Left ventricle myocardium inferior (tissue), 1 donor: Measurements from ENCODE around the gene DET1. TPM values are rescaled to one million over a fixed set of nuclear protein-coding genes. Genes with fewer than 3 reads are reported as not detected.

Experiments used
- DNase-seq: peaks from one replicate; pipeline ENCODE4 v3.0.0-alpha.2; 2020
- H3K27ac ChIP-seq: fragments of 200-600 bp; replicated peaks from 2 replicates; pipeline ENCODE4 v1.8.0; 2021
- H3K27me3 ChIP-seq: fragments of 200-600 bp; 2 replicates; pipeline ENCODE4 v1.8.0; 2021; ENCODE audit warnings: low read depth
- H3K36me3 ChIP-seq: fragments of 200-600 bp; 2 replicates; pipeline ENCODE4 v1.8.0; 2021
- H3K4me1 ChIP-seq: fragments of 200-600 bp; 2 replicates; pipeline ENCODE4 v1.8.0; 2021
- H3K4me3 ChIP-seq: fragments of 200-600 bp; 2 replicates; pipeline ENCODE4 v1.8.0; 2021; ENCODE audit warnings: mild to moderate bottlenecking, moderate library complexity
- H3K9me3 ChIP-seq: fragments of 200-600 bp; replicated peaks from 2 replicates; pipeline ENCODE4 v1.8.0; 2021
- intact Hi-C: fragments of 100-400 bp; cut with micrococcal nuclease; formaldehyde crosslinking; loops from one replicate; pipeline ENCODE4 v1.11.0; 2022
- total RNA-seq: library from RNA; stranded (reverse); fragmentation: NEBNext Ultra II Directional; extraction: Animal tissue kit (Norgen Biotek cat#: 25700); gene quantifications from one replicate; pipeline ENCODE4 v1.2.1, GENCODE V29; 2021
- TF ChIP-seq, protein P1 (sequence below): fragments of 200-600 bp; IDR thresholded peaks from 2 replicates; pipeline ENCODE4 v1.8.0; 2021; ENCODE audit warnings: antibody characterized with exemption, mild to moderate bottlenecking, borderline replicate concordance
- donor health status: DM: no; HTN: yes; CAD: no; lungs with severe emphysema.

Gene DET1
- total RNA-seq, 1 donor from 2014 or later = 5.5 TPM

DNA sequence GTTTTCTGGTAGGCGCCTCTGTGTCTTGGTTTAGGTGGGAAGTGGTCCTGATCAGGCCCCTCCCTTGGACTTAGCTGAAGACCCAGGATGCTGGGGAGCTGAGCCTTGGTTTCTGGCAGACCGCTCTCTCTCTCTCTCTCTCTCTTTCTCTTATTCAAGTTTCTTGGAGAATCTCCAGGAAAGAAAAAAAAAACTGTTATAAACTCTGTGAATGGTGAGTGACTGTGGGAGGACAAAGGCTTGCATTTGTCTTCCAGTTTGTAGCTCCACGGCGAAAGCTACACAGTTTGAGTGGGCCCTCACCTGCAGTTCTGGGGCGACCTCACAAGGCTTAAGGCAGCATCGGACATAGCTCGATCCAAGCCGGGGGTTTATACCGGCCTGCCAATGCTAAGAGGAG lies 7.5 kb downstream of the DET1 start:
- TF ChIP-seq, protein P1, sequence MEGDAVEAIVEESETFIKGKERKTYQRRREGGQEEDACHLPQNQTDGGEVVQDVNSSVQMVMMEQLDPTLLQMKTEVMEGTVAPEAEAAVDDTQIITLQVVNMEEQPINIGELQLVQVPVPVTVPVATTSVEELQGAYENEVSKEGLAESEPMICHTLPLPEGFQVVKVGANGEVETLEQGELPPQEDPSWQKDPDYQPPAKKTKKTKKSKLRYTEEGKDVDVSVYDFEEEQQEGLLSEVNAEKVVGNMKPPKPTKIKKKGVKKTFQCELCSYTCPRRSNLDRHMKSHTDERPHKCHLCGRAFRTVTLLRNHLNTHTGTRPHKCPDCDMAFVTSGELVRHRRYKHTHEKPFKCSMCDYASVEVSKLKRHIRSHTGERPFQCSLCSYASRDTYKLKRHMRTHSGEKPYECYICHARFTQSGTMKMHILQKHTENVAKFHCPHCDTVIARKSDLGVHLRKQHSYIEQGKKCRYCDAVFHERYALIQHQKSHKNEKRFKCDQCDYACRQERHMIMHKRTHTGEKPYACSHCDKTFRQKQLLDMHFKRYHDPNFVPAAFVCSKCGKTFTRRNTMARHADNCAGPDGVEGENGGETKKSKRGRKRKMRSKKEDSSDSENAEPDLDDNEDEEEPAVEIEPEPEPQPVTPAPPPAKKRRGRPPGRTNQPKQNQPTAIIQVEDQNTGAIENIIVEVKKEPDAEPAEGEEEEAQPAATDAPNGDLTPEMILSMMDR = no peak
- H3K9me3 ChIP-seq = peaks cover 12% of the 10 kb centered on the region
- H3K4me1 ChIP-seq = peaks cover 44% of the 10 kb centered on the region
- no peak for DNase-seq
- H3K27ac ChIP-seq = peak overlapping the region; percentile 41
- no peaks in the 10 kb centered on the region for H3K36me3 ChIP-seq
- no peaks in the 10 kb centered on the region for H3K27me3 ChIP-seq
- no peak overlapping the region for H3K4me3 ChIP-seq
- intact Hi-C loops = no loop called here

GRCh38 chr15:88537591-88538317 lies 8.7 kb downstream of the DET1 start:
- DNase-seq = no peak
- H3K4me1 ChIP-seq = peaks cover 32% of the 10 kb centered on the region
- intact Hi-C loops = no loop called here
- H3K36me3 ChIP-seq = no peaks in the 10 kb centered on the region
- H3K27me3 ChIP-seq = no peaks in the 10 kb centered on the region
- H3K4me3 ChIP-seq = no peak overlapping the region
- H3K27ac ChIP-seq = no peak overlapping the region
- TF ChIP-seq, protein P1 = no peak
- H3K9me3 ChIP-seq = peaks cover 12% of the 10 kb centered on the region

DNA sequence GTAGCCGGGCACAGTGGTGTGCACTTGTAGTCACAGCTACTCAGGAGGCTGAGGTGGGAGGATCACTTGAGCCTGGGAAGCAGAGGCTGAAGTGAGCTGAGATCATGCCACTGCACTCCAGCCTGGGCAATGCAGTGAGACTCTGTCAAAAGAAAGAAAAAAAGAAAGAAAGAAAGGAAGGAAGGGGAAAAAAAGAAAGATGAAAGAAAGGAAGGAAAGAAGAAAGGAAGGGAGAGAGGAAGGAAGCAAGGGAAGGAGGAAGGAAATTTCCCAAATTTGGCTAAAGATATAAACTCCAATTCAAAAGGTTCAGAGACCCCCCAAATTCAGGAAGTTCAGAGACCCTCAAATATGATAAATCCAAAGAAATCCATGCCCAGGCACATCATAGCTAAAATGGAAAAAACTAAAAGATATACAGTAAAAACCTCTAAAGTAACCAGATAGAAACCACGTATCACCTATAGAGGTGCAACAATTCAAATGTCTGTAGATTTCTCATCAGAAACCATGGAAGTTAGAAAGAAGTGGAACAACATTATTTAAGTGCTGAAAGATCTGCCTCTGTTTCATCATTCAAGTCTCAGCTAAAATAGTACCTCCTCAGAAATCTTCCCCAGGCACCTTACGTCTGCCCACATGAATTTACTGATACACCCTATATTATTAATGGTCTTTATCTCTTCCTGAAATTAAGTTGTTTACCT lies 10.7 kb downstream of the DET1 start:
- no peak for DNase-seq
- Histone ChIP-seq H3K27me3 (no peaks in the 10 kb centered on the region), H3K27ac (peak overlapping the region; percentile 45), H3K4me3 (no peak overlapping the region), H3K4me1 (peaks cover 19% of the 10 kb centered on the region), H3K9me3 (peaks cover 12% of the 10 kb centered on the region), H3K36me3 (peaks cover 12% of the 10 kb centered on the region)
- TF ChIP-seq, protein P1 = no peak
- intact Hi-C loops = no loop called here

DNA sequence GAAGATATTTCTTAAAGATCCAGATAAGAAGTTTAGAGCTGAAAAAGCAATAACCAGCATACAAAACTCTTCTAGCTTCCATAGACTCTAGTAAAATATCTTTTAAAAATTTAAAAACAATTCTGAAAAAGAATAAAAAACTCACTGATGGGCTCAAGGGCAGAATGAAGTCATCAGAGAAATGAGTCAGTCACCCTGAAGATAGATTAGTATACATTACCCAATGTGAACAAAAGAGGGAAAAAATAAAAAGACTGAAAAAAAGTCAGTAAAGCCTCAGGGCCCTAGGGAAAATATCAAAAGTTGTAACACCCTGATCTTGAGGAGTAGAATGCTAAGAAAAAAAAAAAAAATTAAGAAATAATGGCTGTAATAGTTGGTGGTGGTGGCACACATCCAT lies 11.4 kb downstream of the DET1 start:
- Histone ChIP-seq H3K4me3 (no peak overlapping the region), H3K27ac (peak overlapping the region; percentile 47)
- intact Hi-C loops = no loop called here

DNA sequence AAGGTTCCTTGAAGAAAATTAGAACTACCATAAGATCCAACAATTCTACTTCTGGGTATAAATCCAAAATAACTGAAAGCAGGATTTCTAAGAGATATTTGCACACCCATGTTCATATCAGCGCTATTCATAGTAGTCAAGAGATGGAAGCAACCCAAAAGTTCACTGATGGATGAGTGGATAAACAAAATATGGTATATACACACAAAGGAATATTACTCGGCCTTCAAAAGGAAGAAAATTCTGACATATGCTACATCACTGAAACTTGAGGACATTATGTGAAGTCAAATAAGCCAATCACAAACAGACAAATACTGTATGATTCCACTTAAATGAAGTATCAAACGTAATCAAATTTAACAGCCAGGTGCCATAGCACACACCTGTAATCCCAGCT lies 13.1 kb downstream of the DET1 start:
- TF ChIP-seq, protein P1 = no peak
- H3K4me1 ChIP-seq = peaks cover 24% of the 10 kb centered on the region
- intact Hi-C loops = no loop called here
- H3K27ac ChIP-seq = no peak overlapping the region
- H3K36me3 ChIP-seq = peaks cover 22% of the 10 kb centered on the region
- H3K9me3 ChIP-seq = peaks cover 12% of the 10 kb centered on the region
- H3K4me3 ChIP-seq = no peak overlapping the region
- no peaks in the 10 kb centered on the region for H3K27me3 ChIP-seq
- DNase-seq = no peak

More for the DNA sequence above, 11.4 kb downstream of the DET1 start:
- peaks cover 19% of the 10 kb centered on the region for H3K36me3 ChIP-seq
- H3K9me3 ChIP-seq = peaks cover 12% of the 10 kb centered on the region
- peaks cover 19% of the 10 kb centered on the region for H3K4me1 ChIP-seq
- TF ChIP-seq, protein P1 = no peak
- no peak for DNase-seq
- no peaks in the 10 kb centered on the region for H3K27me3 ChIP-seq
